ENCODE measurements around the gene ITGA6.

- TF ChIP-seq CTCF (conservative IDR thresholded peaks at IDR 0.05; ENCODE audit: low read length) (no peak), EZH2phosphoT487 (IDR thresholded peaks at IDR 0.05; ENCODE audit: borderline replicate concordance, low read depth, low read length) (no peak; the same call in 1 of the 2 replicates)
Observed at GRCh38 chr2:172427990-172428831, 825 bp downstream of the ITGA6 start.

Measured in OCI-LY7 (cell line).